ENCODE data around the gene ARRDC2.
"Not testable (repeated sequence)": the region's sequence is repeated elsewhere in the genome, so short reads cannot be mapped to it uniquely, and the experiment has no call there.

ARRDC2 gene

GRCh38 chr19:18017275-18018083, 9.5 kb downstream of the ARRDC2 start:
- no peak for DNase-seq

DNA sequence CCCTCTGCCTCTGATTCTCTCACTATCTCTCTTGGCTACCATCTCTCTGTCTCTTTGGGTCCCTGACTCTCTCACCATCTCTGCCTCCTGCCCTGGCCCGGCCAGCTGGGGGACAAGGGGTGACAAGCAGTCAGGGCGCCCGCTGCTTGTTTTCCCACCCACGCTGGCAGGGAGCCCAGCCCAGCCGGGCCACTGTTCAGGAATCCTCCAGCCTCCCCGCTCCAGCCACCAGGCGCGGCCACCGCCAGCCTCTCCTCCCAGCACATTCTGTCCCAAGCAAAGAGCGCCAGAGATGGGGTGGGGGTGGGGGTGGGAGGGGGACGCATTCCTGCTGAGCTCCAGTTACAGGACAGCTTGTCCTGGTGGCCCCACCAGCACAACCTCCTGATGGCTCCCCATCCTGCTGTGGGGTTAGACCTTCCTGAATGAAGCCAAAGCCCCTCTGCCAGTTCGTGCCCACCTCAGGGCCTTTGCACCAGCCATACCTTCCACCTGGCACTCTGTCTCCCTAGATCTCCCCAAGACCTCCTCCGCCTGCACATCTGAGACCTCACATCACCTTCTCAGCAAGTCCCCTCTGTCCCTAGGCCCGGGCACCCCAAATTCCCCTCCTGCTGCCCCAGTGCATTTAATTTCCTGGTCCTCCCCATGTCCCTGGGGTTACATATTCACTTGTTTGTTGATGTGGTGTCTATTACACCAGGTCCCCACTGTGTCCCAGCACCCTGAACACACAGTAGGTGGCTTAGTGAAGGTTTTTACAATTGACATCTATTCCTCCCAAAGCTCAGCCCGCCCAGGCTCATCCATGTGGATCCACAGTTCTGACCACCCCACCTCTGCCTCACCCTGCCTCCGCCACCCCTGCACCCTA, 12.5 kb downstream of the ARRDC2 start:
- DNase-seq = no peak

GRCh38 chr19:18021121-18021755, 13.3 kb downstream of the ARRDC2 start:
- DNase-seq = no peak

- DNase-seq = no peak
Measured at GRCh38 chr19:18023622-18024251, 15.8 kb downstream of the ARRDC2 start.

DNA sequence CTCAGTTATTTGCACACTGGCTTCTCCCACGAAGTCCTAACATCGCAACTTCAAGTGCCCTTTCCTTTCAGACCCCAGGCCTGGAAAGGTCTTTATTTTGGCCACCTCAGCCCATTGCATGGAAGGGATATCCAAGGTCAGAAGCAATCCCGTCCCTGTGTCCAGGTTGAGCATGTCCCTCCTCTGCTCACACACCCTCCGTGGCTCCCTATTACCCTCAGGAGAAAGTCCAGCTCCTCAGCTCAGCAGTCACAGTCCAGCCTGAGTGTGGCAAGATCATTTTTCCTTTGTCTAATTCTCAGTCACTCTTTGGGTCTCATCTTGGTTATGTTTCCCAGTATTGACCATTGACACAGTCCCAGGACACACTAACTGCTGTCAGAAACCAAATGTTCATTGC, 19.2 kb downstream of the ARRDC2 start:
- no peak for DNase-seq

DNA sequence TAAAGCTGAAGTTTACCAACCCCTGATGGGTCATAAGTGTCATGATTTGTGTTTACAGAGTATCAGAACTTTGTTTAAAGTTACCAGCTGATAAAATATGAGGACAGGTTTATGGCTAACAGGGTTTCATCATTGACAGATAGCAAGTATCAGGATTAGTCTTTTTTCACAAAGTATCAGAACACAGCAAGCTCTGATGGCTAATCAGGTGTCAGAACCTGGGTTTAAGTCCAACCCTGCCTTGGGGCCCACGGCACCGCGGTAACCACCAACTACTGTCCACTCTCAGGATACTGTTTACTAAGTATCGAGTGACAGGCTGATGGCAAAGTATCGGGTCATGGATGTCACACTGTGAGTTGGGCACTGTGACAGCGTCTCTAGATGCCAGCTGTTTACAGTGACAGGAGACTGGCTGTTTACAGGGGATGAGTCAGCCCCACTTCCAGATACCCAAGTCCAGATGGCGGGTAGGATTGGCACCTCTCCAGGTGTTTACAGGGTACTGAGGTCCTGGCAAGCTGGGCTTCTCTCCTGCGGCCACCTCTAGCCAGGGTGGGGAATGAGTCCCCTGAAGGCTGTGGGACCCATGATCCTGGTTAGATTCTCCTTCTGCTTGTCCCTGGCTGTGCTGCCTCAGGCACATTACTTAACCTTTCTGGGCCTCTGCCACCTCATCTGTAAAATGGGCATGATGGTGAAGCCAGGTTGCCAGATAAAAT, 21.8 kb downstream of the ARRDC2 start:
- DNase-seq = no peak

DNA sequence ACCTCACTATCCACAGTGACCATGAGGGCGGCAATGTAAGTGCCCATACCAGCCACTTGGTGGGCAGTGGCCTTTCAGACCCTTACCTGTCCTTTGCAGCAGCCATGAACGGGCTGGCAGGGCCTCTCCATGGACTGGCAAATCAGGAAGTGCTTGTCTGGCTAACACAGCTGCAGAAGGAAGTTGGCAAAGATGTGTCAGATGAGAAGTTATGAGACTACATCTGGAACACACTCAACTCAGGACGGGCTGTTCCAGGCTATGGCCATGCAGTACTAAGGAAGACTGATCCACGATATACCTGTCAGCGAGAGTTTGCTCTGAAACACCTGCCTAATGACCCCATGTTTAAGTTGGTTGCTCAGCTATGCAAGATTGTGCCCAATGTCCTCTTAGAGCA, 23.4 kb downstream of the ARRDC2 start:
- DNase-seq = not testable (repeated sequence)

DNA sequence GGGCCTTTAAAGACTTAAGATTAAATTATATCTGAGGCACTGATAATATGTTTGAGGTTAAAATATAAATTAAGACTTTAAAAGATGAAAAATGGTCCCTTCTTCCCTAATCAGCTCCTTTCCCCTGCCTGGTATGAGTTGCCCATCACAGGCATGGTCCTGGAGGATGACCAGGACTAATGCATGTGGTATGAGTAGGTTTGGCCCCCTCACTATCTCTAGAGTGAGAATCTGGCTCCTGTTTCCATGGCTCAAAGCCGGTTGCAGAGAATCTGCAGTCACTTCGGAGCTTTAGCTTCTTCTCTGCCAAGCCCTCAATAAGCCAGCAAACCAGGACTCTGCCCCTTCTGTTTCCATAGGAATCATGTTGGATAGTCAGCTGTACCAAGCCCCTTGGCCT, 24.1 kb downstream of the ARRDC2 start:
- not testable (repeated sequence) for DNase-seq

DNA sequence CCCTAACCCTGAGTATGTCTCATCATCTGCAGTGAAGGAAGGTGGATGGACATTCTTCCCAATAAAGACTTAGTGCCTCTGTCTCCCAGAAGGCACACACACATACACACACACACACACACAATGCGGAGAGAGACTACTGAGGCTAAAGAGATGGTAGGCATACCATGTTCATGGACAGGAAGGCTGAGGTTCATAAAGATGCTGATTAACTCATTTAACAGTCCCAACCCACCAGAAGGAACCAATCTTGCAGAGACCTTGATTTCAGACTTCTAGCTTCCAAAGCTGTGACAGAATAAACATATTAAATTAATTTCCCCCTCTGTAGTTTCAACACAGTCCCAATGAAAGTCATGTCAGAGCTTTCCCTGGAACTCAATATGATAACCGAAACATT, 33.1 kb downstream of the ARRDC2 start:
- DNase-seq = no peak

DNA sequence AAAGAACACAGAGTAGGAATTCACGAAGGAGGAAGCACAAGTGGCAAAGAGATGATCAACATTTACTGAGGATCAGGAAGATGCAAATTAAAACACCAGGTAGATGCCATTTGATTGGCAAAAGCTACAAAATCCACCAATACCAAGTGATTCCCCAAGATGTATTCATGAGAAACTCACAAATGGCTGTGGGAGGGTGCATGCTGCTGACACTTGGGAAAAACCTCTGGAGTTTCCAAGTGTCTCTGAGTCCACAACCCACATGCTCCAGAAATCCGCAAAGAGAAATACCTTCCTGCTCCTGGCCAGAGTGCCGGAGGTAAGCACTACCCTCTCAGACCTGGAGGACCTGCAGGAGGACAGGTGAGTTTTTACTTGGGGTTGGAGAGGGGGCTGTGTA, 35.7 kb downstream of the ARRDC2 start:
- no peak for DNase-seq

DNA sequence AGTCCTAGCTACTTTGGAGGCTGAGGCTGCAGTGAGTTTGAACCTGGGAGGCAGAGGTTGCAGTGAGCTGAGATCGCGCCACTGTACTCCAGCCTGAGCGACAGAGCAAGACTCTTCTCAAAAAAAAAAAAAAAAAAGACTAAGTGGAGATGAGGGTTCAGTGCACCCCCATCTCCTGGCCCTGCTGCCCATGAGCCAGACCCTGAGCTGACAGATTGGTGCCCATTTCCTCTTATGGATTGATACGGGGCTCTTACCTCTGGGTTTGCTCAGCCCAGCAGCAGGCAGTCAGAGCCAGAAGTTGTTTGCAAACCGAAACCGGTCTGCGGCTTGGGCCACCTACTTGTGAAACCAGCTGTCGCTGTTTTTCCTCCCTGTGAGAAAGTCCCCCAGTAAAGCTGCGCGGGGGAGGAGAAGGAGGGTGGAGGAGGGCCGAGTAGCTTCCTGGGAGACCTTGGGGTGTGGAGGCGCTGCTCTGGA, 36.9 kb downstream of the ARRDC2 start:
- peak; percentile 43 for DNase-seq

DNA sequence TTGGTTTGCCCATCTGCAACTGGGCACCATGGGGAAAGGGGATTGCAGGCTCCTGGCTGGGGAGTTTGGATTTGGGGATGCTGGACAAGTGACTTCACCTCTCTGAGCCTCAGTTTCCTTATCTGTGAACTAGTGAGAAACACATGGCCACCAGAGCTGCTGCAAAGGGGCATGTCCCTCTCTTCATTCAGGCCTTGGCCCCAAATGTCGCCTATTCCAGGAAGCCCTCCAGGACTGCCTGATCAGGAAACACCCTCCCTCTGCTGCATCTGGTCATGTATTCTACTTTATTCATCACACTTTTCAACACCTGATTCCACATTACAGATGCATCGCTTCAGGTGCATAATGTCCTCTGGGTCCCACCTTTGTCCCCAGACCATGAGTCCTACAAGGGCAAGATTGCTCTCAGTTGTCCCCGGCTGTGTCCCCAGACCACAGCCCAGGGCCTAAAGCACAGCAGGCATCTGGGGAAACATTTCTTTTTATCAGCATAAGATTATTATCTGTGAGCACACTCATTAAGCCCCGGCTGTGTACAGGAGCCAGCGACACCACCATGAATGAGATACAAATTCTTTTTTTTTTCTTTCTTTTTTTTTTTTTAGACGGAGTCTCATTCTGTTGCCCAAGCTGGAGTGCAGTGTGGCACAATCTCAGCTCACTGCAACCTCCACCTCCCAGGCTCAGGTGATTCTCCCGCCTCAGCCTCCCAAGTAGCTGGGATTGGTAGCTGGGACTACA, 37.5 kb downstream of the ARRDC2 start:
- no peak for DNase-seq

DNA sequence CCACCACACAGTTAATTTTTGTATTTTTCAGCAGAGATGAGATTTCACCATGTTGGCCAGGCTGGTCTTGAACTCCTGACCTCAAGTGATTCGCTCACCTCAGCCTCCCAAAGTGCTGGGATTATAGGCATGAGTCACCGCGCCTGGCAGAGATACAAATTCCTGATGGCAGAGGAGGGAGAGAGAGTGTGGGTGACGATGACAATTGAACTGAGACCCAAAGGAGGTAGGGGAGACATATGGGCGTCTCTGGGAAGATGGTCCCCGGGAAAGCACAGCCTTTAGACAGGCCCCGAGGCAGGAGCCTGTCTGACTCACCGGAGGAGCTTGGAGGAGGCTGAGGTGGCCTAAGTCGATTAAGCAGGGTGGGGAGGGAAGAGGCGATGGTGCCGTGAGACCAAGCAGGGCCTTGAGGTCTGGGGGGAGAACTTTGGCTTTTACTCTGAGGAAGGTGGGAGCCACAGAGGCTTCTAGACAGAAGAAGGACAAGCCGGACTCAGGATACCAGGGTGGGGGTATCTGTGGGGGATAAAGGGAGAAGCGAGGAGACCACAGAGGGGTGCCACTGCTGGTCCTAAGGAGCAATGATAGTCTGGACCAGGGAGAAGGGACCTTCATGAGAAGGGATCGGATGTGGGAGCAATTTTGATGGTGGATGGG, 38.2 kb downstream of the ARRDC2 start:
- no peak for DNase-seq

- no peak for DNase-seq
Measured at GRCh38 chr19:18049385-18049784, 41.4 kb downstream of the ARRDC2 start.

DNA sequence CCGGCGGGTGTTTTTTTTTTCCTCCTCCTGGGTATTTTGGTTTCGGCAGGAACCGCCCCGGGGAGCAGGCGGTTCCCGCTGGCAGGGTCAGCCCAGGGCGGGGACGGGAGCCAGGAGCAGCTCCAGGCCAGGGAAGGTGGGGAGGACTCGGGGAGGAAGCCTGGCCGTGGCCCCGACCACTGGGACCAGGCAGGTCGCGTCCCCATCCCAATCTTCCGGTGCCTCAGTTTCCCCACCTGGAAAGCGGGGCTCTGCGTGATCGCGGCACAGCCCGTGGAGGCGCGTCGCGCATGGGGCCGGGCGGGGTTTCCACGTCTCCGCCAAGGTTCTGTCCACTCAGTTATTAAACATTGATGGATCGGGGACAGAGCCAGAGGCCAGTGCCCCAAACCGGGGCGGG, 43.9 kb downstream of the ARRDC2 start:
- no peak for DNase-seq

DNA sequence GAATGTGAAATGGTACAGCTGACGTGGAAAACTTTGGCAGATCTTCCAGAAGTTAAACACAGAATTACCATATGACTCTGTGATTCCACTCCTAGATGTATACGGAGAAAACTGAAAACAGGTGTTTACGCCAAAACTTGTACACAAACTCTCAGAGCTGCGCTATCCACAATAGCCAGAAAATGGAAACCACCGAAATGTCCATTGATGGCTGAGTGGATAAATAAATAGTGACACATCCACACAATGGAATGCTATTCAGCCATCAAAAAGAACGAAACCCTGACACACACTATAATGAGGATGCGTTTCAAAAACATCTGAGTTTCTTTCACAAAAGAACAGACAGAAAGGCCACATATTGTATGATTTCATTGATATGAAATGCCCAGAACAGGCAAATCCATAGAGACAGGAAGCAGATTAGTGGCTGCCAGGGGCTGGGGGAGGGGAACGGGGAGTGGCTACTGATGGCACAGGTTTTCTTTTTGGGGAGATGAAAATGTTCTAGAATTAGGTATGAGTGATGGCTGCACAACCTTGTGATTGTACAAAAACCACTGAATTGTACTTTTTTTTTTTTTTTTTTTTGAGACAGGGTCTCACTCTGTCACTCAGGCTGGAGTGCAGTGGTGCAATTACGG, 45.7 kb downstream of the ARRDC2 start:
- no peak for DNase-seq

DNA sequence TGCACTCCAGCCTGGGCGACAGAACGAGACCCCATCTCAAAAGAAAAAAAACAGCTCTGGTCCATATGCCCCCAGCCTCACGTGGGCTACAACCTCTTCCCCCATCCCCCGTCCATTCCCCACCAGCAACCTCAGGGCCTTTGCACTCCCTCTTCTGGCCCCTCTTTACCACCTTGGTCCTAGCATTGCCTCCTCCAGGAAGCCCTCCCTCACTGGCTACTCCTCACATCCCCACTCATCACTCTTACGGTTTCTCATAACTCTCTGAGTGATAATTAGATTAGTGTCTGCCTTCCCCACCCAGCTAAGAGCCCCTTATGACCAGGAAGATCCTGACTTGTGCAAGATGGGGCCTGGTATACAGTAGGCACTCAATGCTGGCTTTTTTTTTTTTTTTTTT, 48.0 kb downstream of the ARRDC2 start:
- no peak for DNase-seq

DNA sequence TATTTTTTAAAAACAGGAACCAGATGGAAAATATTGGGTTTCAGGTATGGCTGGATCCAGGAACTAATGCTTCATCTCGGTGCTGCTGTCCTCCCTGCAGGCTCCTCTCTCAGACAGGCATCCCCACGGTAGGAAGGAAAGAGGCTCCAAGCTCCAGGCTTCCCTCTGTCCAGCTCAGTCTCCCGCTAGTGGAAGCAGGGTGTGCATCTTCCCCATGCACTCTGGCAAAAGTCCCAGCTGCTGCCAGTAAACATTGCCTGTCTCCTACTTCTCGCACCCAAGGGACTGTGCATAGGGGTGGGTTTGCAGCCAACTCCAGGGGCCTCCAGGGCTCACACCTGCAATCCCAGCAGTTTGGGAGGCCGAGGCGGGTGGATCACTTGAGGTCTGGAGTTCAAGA, 49.6 kb downstream of the ARRDC2 start:
- no peak for DNase-seq

DNA sequence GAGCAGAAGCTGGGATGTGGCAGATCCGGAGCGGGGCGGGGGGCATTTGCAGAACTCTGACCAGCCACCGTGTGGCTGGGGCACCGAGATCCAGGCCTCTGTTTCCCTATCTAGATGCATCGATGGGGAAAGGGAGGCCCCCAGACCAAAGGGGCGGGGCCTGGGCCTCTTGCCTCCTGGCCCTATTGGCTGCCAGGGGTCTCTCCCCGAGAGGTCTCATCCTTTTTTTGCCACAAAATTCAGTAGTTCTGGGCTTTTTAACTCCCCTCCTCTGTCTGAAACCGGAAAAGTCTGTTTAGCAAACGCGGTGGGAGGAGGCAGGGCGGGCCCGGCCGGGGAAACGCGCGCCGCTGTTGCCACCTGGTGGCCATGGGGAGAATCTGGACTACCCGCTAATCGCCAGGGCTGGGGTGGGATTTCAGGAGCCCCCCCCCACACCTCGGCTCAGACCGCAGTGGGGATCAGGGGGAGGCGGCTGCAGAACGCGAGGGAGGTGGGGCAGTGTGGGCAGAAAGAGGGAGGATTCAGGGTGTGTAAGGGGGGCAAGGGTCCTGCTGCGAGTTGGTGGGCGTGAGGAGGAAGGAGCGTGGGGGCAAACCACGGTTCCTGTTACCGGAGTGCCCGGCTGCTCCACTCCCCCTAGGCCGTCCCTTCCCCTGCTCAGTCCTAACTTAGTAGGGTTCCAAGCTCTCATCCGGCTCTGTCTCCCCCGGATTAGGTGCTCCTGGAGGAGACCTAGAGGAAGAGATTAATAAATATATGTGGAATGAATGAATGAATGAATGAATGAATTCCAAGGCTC, 50.4 kb downstream of the ARRDC2 start:
- DNase-seq = no peak

DNA sequence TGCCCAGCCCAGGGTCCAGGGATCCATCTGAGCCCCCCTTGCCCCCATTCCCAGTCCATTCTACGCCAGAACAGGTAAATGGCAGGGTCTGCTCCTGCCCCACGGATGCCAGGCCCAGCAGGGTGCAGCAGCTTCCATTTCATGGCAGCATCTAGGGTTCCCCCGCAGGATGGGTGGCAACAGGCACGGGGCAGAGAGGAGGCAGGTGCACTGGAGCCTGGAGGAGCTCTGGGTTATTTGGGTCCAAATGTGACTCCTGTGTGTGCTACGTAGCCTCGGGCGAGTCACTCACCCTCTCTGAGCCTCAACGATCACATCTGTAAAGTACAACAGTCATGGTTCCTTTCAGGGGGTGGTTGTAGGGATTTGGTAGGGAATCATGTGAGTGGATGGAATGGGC, 51.3 kb downstream of the ARRDC2 start:
- DNase-seq = no peak

Measured in SIG-M5 (cell line).